Loucy (cell line): Measurements from ENCODE around the gene MYOM3.

Experiments used
- EZH2phosphoT487 ChIP-seq: fragments of 200-600 bp; IDR thresholded peaks from 2 replicates; pipeline ENCODE4 v1.6.1; 2018; ENCODE audit warnings: antibody characterized with exemption, mild to moderate bottlenecking, moderate library complexity, borderline replicate concordance
- TF ChIP-seq, protein P1 (sequence below): fragments of 200-600 bp; sonication (generic); conservative IDR thresholded peaks from 2 replicates; pipeline ENCODE4 v1.5.1; 2014; ENCODE audit warnings: mild to moderate bottlenecking, antibody characterized with exemption, low read length

DNA sequence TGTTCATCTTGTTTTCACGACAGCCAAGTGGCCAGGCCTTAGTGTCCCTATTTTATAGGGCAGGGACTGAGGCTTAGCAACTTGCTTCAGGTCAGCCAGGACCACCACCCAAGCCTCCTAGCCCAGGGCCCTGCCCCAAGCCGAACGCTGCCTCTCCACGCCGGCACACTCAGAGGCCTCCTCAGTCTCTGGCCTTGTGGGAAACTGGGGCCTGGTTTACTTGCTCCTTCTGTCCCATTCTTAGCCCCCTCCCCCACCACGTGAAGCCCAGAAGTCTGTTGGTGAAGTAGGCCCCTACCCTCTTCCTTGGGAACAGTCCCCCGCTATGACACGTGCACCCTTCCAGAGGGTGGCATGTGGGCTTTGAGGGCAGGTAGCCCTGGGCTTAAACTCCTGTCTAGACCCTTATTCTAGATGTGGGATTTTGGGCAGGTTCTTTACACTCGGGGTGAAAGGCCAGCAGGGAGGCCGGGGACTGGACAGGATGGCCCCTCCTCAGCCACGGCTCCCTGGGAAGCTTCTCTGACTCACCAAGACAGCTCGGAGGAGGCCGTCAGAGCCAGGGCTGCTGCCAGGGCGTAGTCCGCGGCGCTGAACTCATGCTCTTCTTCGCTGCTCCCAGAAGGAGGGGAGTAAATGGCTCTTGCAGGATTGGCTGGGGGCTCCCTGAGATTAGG is 4.3 kb downstream of the MYOM3 start:
- TF ChIP-seq, protein P1, sequence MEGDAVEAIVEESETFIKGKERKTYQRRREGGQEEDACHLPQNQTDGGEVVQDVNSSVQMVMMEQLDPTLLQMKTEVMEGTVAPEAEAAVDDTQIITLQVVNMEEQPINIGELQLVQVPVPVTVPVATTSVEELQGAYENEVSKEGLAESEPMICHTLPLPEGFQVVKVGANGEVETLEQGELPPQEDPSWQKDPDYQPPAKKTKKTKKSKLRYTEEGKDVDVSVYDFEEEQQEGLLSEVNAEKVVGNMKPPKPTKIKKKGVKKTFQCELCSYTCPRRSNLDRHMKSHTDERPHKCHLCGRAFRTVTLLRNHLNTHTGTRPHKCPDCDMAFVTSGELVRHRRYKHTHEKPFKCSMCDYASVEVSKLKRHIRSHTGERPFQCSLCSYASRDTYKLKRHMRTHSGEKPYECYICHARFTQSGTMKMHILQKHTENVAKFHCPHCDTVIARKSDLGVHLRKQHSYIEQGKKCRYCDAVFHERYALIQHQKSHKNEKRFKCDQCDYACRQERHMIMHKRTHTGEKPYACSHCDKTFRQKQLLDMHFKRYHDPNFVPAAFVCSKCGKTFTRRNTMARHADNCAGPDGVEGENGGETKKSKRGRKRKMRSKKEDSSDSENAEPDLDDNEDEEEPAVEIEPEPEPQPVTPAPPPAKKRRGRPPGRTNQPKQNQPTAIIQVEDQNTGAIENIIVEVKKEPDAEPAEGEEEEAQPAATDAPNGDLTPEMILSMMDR, result no peak
- no peak for TF ChIP-seq EZH2phosphoT487
